BE2C (cell line): Measurements from ENCODE around the gene ATP1B3.

ENCODE experiments used
- DNase-seq: peaks from one replicate; pipeline ENCODE4 v3.0.0-alpha.2; 2020
- H3K27me3 ChIP-seq: fragments of 250-450 bp; sonication (Bioruptor Pico); 2 replicates; pipeline ENCODE4 v1.5.1; 2020; ENCODE audit warnings: mild to moderate bottlenecking
- H3K36me3 ChIP-seq: fragments of 250-450 bp; sonication (Bioruptor Pico); 2 replicates; pipeline ENCODE4 v1.5.1; 2020; ENCODE audit warnings: mild to moderate bottlenecking
- H3K4me1 ChIP-seq: fragments of 250-450 bp; sonication (Bioruptor Pico); 2 replicates; pipeline ENCODE4 v1.5.1; 2020
- H3K4me3 ChIP-seq: 2 replicates; pipeline ENCODE4 v1.5.1; 2011; ENCODE audit warnings: low read depth, low read length
- H3K9me3 ChIP-seq: fragments of 250-450 bp; sonication (Bioruptor Pico); 2 replicates; pipeline ENCODE4 v1.5.1; 2020
- CTCF ChIP-seq: IDR thresholded peaks from 2 replicates; pipeline ENCODE4 v1.5.1; 2012; ENCODE audit warnings: mild to moderate bottlenecking, low read depth, low read length

ATP1B3 gene

DNA sequence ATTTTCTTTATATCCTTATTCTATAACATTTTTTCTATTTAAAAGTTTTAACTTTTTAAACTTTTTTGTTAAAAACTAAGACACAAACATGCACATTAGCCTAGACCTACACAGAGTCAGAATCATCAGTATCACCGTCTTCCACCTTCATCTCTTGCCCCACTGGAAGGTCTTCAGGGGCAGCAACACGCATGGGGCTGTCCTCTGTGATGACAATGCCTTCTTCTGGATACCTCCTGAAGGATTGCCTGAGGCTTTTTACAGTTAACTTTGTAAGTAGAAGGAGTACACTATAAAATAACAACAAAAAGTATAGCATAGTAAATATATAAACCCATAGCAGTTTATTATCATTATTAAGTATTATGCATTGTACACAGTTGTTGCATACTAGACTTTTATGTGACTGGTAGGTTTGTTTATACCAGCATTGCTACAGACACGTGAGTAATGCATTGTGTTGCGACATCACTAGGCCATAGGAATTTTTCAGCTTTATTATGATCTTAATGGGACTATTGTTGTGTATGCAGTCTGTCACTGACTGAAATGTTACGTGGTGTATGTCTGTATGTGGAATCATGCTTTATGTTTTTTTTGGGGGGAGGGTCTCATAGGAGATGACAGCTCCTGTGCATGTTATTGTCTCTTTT is 18.2 kb downstream of the ATP1B3 start:
- DNase-seq = no peak
- H3K36me3 ChIP-seq = peaks cover 5% of the 10 kb centered on the region; the same call in 1 of the 2 replicates
- no peak for TF ChIP-seq CTCF
- no peaks in the 10 kb centered on the region for H3K9me3 ChIP-seq
- no peaks in the 10 kb centered on the region for H3K4me1 ChIP-seq
- H3K4me3 ChIP-seq = no peak overlapping the region
- H3K27me3 ChIP-seq = no peaks in the 10 kb centered on the region

- Histone ChIP-seq H3K4me1 (no peaks in the 10 kb centered on the region), H3K36me3 (peaks cover 5% of the 10 kb centered on the region; the same call in 1 of the 2 replicates), H3K9me3 (no peaks in the 10 kb centered on the region), H3K27me3 (no peaks in the 10 kb centered on the region), H3K4me3 (no peak overlapping the region)
- no peak for DNase-seq
- no peak for TF ChIP-seq CTCF
Measured at GRCh38 chr3:141895731-141896130, 19.3 kb downstream of the ATP1B3 start.

DNA sequence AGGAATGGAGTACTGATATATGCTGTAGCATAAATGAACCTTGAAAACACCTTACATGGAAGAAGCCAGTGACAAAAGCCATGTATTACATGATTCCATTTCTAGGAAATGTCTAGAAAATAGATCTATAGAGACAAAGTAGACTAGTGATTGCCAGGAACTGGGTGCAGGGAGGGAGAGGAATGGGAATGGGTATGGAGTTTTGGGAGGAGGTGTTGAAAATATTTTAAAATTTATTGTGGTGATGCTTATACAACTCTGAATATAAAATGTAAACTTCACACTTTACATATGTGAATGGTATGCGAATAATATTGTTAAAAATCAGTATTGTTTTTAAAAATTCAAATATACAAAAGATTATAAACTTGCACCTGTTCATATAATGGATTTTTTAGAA is 22.5 kb downstream of the ATP1B3 start:
- Histone ChIP-seq H3K9me3 (no peaks in the 10 kb centered on the region), H3K27me3 (no peaks in the 10 kb centered on the region), H3K36me3 (peaks cover 5% of the 10 kb centered on the region; the same call in 1 of the 2 replicates), H3K4me3 (no peak overlapping the region), H3K4me1 (no peaks in the 10 kb centered on the region)
- no peak for DNase-seq
- no peak for TF ChIP-seq CTCF

DNA sequence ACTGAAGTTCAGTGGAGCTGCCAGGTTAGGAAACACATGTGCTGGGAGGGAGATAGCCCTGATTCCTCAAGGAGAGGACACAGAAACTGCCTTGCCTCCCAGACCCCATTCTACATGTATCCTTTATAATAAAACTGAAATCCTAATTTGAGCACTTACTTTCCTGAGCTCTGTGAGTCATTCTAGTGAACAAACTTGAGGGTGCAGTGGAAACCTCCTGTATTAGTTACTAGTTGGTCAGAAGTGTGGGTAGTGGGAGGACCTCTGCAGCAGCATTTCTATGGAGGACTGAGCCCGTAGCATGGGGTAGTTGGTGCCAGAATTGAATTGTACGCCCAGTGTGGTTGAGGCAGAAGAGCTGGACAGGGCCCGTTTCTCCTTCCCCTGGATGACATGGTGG is 23.9 kb downstream of the ATP1B3 start:
- no peak for DNase-seq
- Histone ChIP-seq H3K4me3 (no peak overlapping the region), H3K9me3 (no peaks in the 10 kb centered on the region), H3K27me3 (no peaks in the 10 kb centered on the region), H3K36me3 (peaks cover 12% of the 10 kb centered on the region), H3K4me1 (no peaks in the 10 kb centered on the region)
- no peak for TF ChIP-seq CTCF

DNA sequence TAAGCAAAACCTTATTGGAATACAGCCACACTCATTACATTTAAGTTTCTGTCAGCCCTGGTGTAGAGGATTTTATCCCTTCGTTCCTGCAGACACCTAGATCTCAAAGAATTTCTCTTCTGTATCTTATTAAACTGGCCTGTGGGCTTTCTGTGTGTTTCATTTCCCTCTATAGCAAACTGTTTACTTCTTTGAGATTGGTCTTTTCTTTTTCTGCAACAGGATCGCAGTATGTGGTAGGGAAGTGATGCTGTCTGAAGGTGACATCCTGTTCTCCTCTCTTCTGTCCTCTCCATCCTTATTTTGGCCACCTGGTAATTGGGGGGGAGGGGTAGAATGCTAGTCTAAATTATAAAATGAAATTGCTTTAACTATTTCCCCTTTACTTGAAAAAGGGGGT is 25.5 kb downstream of the ATP1B3 start:
- DNase-seq = no peak
- Histone ChIP-seq H3K36me3 (peaks cover 24% of the 10 kb centered on the region), H3K27me3 (no peaks in the 10 kb centered on the region), H3K9me3 (no peaks in the 10 kb centered on the region), H3K4me1 (no peaks in the 10 kb centered on the region; the same call in 1 of the 2 replicates), H3K4me3 (no peak overlapping the region)
- no peak for TF ChIP-seq CTCF

- Histone ChIP-seq H3K9me3 (no peaks in the 10 kb centered on the region), H3K27me3 (no peaks in the 10 kb centered on the region), H3K4me1 (no peaks in the 10 kb centered on the region; the same call in 1 of the 2 replicates), H3K4me3 (no peak overlapping the region), H3K36me3 (peaks cover 40% of the 10 kb centered on the region)
- no peak for DNase-seq
- TF ChIP-seq CTCF = no peak
Measured at GRCh38 chr3:141904203-141904602, 27.8 kb downstream of the ATP1B3 start.
